Parathyroid adenoma (tissue), 2 donors: ENCODE data around the gene CEMIP.

Experiments used
- H2AFZ ChIP-seq: fragments of 300-600 bp; sonication (generic); one replicate; pipeline ENCODE4 v1.7.0; 2017; ENCODE audit warnings: antibody characterized with exemption, mild to moderate bottlenecking
- H3K27ac ChIP-seq: fragments of 300-600 bp; sonication (generic); one replicate; pipeline ENCODE4 v1.7.0; 2017
- H3K27me3 ChIP-seq: fragments of 300-600 bp; sonication (generic); one replicate; pipeline ENCODE4 v1.7.0; 2017; ENCODE audit warnings: low read length; ENCODE audit not compliant: control insufficient read depth, insufficient read depth
- H3K36me3 ChIP-seq: fragments of 300-600 bp; sonication (generic); one replicate; pipeline ENCODE4 v1.7.0; 2017; ENCODE audit warnings: low read length; ENCODE audit not compliant: control insufficient read depth, insufficient read depth
- H3K4me1 ChIP-seq: fragments of 300-600 bp; sonication (generic); one replicate; pipeline ENCODE4 v1.7.0; 2017; ENCODE audit warnings: control low read depth
- H3K4me2 ChIP-seq: fragments of 300-600 bp; sonication (generic); one replicate; pipeline ENCODE4 v1.7.0; 2017; ENCODE audit warnings: low read length
- H3K4me3 ChIP-seq: fragments of 300-600 bp; sonication (generic); one replicate; pipeline ENCODE4 v1.7.0; 2017; ENCODE audit warnings: low read depth, low read length
- H3K79me2 ChIP-seq: fragments of 300-600 bp; sonication (generic); one replicate; pipeline ENCODE4 v1.7.0; 2017; ENCODE audit warnings: control low read depth
- H3K9ac ChIP-seq: fragments of 300-600 bp; sonication (generic); one replicate; pipeline ENCODE4 v1.7.0; 2017; ENCODE audit warnings: mild to moderate bottlenecking
- H3K9me3 ChIP-seq: fragments of 300-600 bp; sonication (generic); one replicate; pipeline ENCODE4 v1.7.0; 2017; ENCODE audit warnings: low read length; ENCODE audit not compliant: control insufficient read depth
- TF ChIP-seq, protein P1 (sequence below): fragments of 300-600 bp; sonication (generic); IDR thresholded peaks from one replicate; pipeline ENCODE4 v1.7.0; 2017; ENCODE audit warnings: antibody characterized with exemption, mild to moderate bottlenecking
- donor health status: primary hyperparathyroidism.

Gene CEMIP

DNA sequence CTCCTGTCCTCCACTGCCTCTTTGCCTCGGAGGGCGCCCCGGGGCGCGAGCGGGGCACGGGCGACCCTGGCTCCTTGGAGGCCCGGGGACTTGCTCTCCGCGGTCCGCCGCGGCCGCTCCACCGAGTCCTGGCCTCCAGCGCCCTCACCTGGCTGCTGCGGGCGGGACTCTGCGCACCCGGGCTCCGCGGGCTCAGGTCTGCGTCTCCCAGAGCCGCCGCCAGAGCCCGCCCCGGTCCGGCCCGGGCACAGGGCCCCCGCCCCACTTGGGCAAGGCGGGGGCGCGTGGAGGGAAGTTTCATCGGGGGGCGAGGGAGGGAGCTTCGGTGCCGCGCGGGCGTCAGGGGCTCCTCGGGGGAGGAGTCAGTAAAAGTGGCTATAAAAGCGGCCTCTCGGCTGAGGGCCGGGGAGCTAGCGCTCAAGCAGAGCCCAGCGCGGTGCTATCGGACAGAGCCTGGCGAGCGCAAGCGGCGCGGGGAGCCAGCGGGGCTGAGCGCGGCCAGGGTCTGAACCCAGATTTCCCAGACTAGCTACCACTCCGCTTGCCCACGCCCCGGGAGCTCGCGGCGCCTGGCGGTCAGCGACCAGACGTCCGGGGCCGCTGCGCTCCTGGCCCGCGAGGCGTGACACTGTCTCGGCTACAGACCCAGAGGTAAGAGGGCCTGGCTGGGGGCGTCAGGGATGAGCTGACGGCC lies at the start of gene CEMIP:
TSS of gene CEMIP (plus strand) at position 407 of the 694 bp plus-strand sequence. CDS start 94,510 bp downstream, outside the sequence.
- peak within 1 kb of the TSS; percentile 75 for H2AFZ ChIP-seq
- peak within 1 kb of the TSS; percentile 76 for H3K4me2 ChIP-seq
- no peaks in the 10 kb centered on the region for H3K9me3 ChIP-seq
- H3K27ac ChIP-seq, result no peak within 1 kb of the TSS
- TF ChIP-seq, protein P1, sequence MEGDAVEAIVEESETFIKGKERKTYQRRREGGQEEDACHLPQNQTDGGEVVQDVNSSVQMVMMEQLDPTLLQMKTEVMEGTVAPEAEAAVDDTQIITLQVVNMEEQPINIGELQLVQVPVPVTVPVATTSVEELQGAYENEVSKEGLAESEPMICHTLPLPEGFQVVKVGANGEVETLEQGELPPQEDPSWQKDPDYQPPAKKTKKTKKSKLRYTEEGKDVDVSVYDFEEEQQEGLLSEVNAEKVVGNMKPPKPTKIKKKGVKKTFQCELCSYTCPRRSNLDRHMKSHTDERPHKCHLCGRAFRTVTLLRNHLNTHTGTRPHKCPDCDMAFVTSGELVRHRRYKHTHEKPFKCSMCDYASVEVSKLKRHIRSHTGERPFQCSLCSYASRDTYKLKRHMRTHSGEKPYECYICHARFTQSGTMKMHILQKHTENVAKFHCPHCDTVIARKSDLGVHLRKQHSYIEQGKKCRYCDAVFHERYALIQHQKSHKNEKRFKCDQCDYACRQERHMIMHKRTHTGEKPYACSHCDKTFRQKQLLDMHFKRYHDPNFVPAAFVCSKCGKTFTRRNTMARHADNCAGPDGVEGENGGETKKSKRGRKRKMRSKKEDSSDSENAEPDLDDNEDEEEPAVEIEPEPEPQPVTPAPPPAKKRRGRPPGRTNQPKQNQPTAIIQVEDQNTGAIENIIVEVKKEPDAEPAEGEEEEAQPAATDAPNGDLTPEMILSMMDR, result peak; percentile 72
- peak within 1 kb of the TSS; percentile 12 for H3K4me3 ChIP-seq
- no peaks in the 10 kb centered on the region for H3K79me2 ChIP-seq
- H3K27me3 ChIP-seq, result no peaks in the 10 kb centered on the region
- no peaks in the 10 kb centered on the region for H3K4me1 ChIP-seq
- H3K36me3 ChIP-seq, result no peaks in the 10 kb centered on the region
- H3K9ac ChIP-seq, result no peak within 1 kb of the TSS

DNA sequence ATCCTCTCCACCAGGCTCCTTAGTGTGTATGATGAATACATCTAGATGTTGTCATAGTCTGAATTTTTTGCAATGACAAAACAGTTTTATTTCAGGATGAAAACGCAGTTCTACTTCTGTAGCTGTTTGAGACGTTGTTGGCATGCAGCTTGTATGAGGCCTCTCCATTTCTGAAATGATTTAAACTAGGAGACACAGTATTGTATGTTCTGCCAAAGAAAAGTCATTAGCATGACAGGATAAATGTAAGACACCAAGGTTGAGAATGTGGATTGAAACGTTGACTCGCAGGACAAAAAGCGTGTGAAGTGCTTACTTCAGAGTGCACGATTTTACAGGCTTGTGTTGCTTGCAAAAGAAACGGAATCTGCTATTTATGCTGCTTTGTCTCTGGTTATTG lies 48.8 kb upstream of the CEMIP start:
- H3K79me2 ChIP-seq, result no peaks in the 10 kb centered on the region
- H3K36me3 ChIP-seq, result no peaks in the 10 kb centered on the region
- no peak overlapping the region for H3K9ac ChIP-seq
- H3K27ac ChIP-seq, result no peak overlapping the region
- no peaks in the 10 kb centered on the region for H3K27me3 ChIP-seq
- no peak overlapping the region for H2AFZ ChIP-seq
- TF ChIP-seq, protein P1, result no peak
- no peaks in the 10 kb centered on the region for H3K9me3 ChIP-seq
- H3K4me1 ChIP-seq, result no peaks in the 10 kb centered on the region
- no peak overlapping the region for H3K4me3 ChIP-seq
- no peak overlapping the region for H3K4me2 ChIP-seq

DNA sequence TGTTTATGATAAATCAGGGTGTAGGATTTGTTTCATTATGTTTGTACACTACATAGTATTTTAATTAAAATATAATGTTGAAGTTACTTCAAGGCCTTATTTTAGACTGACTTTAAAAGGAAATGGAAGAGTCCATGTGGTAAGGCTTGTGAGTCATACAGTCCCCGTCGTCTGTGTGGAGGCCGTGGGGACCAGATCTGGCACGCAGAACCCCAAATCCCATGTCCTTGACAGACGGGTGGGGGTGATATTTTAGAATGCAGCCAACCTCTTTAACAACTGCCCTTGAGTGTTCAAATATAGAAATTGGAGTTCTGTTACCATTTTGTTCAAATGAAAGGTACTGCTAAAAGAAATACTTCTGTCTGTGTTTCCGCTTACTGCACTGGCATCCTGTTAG lies 48.2 kb upstream of the CEMIP start:
- TF ChIP-seq, protein P1, result no peak
- no peak overlapping the region for H3K9ac ChIP-seq
- no peak overlapping the region for H3K27ac ChIP-seq
- H3K9me3 ChIP-seq, result no peaks in the 10 kb centered on the region
- no peaks in the 10 kb centered on the region for H3K36me3 ChIP-seq
- no peak overlapping the region for H2AFZ ChIP-seq
- H3K4me1 ChIP-seq, result no peaks in the 10 kb centered on the region
- H3K79me2 ChIP-seq, result no peaks in the 10 kb centered on the region
- no peak overlapping the region for H3K4me3 ChIP-seq
- no peaks in the 10 kb centered on the region for H3K27me3 ChIP-seq
- H3K4me2 ChIP-seq, result no peak overlapping the region

- Histone ChIP-seq H3K79me2 (no peaks in the 10 kb centered on the region), H3K27me3 (no peaks in the 10 kb centered on the region), H3K9me3 (no peaks in the 10 kb centered on the region), H3K4me3 (no peak overlapping the region), H3K27ac (no peak overlapping the region), H3K4me1 (no peaks in the 10 kb centered on the region), H3K9ac (no peak overlapping the region), H3K4me2 (no peak overlapping the region), H2AFZ (no peak overlapping the region), H3K36me3 (no peaks in the 10 kb centered on the region)
- TF ChIP-seq, protein P1, result no peak
Observed at GRCh38 chr15:80732167-80732566, 47.0 kb upstream of the CEMIP start.

GRCh38 chr15:80732818-80733217 lies 46.4 kb upstream of the CEMIP start:
- Histone ChIP-seq H2AFZ (no peak overlapping the region), H3K9ac (no peak overlapping the region), H3K27me3 (no peaks in the 10 kb centered on the region), H3K4me1 (no peaks in the 10 kb centered on the region), H3K27ac (no peak overlapping the region), H3K36me3 (no peaks in the 10 kb centered on the region), H3K9me3 (no peaks in the 10 kb centered on the region), H3K79me2 (no peaks in the 10 kb centered on the region), H3K4me2 (no peak overlapping the region), H3K4me3 (no peak overlapping the region)
- TF ChIP-seq, protein P1, result no peak
